Measurements from ENCODE around the gene KRTAP5-7. TPM values are rescaled to one million over a fixed set of nuclear protein-coding genes. Genes with fewer than 3 reads are reported as not detected.
"Not testable (repeated sequence)": the region's sequence is repeated elsewhere in the genome, so short reads cannot be mapped to it uniquely, and the experiment has no call there.

Gene KRTAP5-7, protein sequence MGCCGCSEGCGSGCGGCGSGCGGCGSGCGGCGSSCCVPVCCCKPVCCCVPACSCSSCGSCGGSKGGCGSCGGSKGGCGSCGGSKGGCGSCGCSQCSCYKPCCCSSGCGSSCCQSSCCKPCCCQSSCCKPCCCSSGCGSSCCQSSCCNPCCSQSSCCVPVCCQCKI
- total RNA-seq (2014; rRNA removed; shearing (Covaris generic)): not detected in 2 replicates

DNA sequence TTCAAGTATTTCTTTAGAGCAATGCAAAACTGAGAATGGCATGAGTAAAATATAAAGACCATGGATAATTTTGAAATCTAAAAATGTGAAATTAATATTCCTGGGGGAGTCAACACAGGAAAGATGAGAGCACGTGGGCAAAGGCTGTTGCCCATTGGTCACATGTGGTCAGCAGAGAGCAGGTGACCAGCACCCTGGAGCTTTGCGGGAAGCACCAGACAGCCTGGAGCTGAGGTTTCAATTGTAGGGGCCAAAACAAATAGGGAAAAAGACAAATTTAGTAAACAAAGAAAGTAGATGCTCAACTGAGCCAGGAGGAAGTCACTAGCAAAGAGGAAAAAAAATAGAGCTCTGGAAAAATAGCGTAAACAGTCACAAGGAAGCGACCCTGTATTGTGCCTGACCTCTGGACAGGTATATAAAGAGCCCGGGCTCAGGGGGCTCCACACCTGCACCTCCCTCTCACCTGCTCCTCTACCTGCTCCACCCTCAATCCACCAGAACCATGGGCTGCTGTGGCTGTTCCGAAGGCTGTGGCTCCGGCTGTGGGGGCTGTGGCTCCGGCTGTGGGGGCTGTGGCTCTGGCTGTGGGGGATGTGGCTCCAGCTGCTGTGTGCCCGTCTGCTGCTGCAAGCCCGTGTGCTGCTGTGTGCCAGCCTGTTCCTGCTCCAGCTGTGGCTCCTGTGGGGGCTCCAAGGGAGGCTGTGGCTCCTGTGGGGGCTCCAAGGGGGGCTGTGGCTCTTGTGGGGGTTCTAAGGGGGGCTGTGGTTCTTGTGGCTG lies at the start of gene KRTAP5-7:
Gene KRTAP5-7, plus strand, starts transcription at position 472 of the 780 bp plus-strand sequence. Its CDS starts 34 bp downstream, at position 506.
- not testable (repeated sequence) for DNase-seq (ENCODE audit: low spot score)

DNA sequence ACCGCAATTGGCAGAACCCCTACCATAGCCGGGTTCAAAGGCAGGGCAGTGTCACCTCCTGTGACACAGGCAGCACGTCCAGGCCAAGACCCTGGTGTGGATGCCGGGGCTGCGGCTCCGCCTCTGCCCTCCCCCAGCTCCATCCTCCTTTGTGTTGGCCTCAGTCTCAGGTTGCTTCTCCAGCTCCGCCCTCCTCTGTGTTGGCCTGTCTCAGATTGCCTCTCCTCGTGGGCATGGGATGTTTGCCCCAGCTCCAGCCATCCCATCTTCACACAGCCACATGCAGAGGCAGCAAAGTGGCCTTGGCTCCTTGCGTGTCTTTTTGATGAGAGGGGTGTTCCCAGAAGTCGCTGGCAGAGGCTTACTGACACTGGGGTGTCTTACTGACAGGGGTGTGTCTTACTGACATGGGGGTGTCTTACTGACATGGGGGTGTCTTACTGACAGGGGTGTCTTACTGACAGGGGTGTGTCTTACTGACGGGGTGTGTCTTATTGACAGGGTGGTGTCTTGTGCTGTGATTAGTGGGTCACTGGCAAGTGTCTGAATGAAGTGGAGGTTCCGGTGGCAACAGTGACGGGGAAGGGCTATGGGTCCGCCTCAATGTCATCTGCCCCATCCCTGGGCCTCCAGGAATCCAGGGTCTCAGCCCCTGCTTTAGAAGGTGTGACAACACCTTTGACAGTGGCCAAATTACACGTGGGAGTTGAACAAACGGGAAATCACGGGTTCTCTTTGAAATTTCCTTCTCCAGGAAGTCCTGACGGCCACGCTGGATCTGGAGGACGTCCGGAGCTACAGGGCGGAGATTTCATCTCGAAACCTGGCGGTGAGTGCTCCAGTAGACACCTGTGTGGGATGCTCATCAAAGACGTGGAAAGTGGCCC lies 49.2 kb upstream of the KRTAP5-7 start:
- DNase-seq (ENCODE audit: low spot score): no peak

DNA sequence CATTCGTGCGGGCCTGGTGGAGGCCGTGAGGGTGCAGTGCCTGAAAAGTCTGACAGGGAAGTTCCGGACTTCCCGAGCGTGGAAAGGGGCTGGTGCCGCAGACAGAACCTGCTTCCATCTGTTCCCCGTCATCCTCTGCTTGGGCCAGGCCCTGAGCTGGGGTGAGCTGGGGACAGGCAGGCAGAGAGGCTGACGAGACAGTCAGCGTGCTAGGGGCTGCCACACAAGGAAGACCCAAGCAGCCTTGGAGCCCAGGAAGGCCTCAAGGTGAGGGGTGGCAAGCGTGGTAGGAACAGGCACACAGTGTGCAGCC lies 48.6 kb upstream of the KRTAP5-7 start:
- no peak for DNase-seq (ENCODE audit: low spot score)

DNA sequence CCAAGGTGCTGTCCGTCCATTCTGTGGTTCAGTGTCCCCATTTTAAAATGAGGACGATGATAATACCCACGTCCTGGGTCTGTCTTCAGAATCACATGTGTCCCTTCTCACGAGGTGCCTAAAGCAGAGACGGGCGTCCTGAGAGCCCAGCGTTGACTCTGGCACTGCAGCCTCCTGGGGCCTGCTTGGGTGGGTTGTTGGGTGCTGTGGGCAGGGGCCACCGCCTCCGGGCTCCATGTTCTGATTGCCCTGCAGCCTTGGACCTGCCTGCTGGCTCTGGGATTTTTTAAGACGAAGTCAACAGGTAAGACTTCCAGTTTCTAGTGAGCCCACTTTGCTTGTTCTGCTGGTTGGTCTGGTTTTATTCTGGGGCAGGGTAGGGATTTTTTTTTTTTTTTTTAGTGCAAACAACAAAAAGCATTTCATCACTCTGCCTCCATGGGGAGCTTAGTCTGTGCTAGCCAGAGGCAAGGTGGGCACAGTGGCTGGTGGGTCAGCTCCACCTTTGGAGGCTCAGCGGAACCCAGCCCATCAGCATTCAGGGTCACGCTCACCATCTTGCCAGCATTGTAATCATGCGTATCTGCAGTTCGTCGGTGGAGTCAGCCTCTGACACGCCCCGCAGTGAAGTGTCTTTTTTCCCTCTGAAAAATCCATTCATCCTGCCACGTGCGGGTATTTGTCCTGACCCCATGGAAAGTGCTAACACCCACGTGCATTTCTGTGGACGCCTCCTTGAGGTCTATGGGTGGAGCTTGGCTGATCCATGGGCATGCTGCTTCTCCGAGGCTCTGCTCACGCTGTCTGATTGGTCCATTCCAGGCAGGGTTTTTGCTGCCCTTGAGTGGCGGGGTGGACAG lies 45.7 kb upstream of the KRTAP5-7 start:
- DNase-seq (ENCODE audit: low spot score): no peak

DNA sequence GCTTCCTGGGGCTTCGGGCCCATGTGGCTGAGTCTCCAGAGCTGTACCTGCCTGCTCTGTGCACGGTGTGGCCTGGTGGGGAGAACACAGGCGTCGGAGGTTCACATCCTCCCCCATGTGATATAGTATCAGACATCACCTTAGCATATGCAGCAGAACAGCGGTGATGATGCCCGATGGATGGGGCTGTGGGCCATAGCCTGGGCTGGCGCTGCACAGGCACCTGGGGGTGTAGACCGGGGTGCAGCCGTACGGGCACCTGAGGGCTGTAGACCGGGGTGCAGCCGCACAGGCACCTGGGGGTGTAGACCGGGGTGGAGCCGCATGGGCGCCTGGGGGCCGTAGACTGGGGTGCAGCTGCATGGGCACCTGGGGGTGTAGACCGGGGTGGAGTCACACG lies 44.9 kb upstream of the KRTAP5-7 start:
- DNase-seq (ENCODE audit: low spot score): no peak

DNA sequence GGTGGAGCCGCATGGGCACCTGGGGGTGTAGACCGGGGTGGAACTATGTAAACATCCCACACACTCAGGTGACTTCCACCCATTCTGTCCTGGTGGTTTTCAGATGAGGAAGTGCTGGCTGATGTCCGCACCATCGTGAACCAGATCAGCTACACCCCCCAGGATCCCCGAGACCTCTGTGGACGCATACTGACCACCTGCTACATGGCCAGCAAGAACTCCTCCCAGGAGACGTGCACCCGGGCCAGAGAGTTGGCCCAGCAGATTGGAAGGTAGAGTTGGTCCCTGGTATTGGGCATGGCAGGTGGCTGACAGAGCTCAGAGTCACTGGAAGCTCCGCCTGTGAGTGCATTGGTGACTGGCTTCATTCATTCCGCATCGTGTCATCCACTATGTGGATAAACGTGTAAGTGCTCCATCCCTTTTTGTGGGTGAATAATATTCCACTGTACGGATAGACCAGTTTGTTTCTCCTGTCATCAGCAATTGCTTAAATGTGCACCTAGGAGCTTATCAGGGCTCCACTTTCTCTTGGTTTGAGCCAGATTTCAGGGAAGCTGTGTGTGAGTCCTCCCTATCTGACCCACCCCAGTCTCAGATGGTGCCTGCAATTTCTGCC lies 44.2 kb upstream of the KRTAP5-7 start:
- DNase-seq (ENCODE audit: low spot score): no peak

DNA sequence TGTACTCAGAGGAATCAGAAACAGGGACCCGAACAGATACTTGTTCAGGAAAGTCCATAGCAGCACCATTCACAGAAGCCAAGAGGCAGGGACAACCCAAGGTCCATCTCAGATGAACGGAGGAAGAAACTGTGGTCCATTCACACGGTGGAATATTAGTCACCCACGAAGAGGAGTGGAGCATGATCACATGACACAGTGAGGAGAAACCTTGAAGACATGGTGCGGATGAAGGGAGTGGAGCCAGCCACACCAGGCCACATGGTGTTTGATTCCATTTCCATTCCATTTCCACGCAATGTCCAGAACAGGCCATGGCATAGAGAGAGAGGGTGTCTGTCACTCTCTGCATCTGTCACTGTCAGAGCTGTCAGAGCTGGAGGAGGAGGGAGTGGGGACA lies 43.4 kb upstream of the KRTAP5-7 start:
- DNase-seq (ENCODE audit: low spot score): no peak

DNA sequence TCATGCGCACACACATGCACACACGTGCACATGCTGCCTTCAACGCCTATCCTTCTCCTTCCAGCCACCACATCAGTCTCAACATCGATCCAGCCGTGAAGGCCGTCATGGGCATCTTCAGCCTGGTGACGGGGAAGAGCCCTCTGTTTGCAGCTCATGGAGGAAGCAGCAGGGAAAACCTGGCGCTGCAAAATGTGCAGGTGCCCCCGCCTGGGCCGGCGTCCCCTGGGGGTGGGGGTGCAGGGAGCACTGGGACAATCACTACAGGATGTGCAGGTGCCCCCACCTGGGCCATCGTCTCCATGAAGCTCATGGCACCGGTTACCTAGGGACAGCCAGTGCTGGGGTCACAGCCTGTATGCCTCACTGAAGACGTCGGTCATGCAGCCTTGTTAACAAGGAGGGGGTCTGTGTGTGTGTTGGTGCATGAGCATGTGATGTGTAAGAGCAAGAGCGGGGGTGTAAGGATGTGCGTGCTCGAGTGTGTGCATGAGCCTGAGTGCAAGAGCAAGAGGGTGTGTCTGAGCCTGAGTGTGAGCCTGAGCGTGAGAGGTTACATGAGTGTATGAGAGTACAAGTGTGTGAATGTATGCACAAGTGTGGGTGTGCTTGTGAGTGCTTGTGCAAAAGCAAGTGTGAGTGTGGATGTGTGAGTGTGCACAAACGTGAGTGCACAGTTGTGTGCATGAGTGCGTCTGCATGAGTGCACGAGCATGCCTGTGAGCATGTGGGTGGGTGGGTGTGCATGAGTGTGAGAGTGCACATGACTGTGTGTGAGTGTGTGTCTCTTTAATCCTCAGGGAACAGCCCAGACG lies 42.6 kb upstream of the KRTAP5-7 start:
- no peak for DNase-seq (ENCODE audit: low spot score)

DNA sequence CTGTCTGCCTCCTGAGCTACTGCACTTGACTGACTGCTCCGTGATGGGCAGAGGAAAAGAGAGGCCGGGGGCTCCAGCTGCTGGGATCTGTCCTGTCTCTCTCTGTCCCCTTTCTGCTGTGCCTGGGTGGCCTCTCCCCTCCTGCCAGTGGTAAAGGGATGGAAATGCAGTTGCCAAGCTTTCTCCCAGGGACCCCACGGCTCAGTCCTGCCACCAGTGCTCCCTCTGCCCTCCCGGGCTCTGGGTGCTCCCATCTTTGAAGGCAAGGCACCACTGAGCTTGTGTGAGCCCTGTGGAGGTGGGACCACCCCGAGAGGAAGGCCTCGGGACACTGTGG lies 42.0 kb upstream of the KRTAP5-7 start:
- DNase-seq (ENCODE audit: low spot score): no peak

DNA sequence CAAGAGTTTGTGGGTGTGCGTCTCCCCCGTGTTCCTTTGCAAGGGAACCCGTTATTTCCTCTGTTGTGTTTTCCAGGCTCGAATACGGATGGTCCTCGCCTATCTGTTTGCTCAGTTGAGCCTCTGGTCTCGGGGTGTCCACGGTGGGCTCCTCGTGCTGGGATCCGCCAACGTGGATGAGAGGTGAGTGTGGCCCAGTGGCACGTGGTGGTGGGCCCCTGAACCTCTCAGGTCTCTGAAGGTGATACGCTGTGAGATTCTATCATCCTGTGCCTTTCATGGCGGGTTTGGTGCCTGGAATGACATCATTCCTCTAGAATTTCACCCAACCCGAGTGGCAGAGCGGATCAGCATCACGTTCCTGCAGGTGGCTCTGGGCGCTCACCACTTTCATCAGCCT lies 41.6 kb upstream of the KRTAP5-7 start:
- no peak for DNase-seq (ENCODE audit: low spot score)

DNA sequence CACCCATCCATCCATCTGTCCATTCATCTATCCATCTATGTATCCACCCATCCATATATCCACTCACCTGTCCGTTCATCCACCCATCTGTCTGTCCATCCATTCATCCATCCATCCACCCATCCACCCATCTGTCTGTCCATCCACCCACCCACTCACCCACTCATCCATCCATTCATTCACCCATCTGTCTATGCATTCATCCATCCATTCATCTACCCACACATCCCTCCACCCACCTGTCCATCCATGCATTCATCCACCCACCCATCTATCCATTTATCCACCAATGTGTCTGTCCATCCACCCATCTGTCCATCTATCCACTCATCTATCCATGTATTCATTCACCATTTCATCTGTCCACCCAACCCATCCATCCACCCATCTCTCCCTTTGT lies 40.7 kb upstream of the KRTAP5-7 start:
- DNase-seq (ENCODE audit: low spot score): no peak

DNA sequence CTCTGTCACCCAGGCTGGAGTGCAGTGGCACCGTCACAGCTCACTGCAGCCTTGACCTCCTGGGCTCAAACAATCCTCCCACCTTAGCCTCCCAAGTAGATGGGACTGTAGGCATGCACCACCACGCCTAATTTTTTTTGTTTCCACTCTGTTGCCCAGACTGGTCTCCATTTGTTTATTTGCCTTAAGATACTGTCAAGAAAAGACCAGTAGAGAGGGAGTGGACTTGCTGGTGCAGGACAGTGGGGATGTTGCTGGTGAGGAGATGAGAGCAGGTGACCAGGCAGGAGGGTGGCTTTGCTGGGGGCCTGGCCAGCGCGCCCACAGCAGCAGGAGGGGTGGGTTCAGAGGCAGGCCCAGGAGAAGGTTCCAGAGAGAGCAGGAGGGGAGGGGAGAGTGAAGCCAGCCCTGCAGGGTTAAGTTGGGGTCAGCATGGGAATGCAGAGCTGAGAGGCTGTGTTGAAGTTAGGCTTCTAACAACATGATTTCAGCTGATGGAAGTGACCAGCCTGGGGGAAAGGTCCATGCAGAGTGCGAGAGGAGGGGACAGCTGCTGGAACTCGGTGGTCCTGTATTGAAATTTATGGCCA lies 38.3 kb upstream of the KRTAP5-7 start:
- no peak for DNase-seq (ENCODE audit: low spot score)

DNA sequence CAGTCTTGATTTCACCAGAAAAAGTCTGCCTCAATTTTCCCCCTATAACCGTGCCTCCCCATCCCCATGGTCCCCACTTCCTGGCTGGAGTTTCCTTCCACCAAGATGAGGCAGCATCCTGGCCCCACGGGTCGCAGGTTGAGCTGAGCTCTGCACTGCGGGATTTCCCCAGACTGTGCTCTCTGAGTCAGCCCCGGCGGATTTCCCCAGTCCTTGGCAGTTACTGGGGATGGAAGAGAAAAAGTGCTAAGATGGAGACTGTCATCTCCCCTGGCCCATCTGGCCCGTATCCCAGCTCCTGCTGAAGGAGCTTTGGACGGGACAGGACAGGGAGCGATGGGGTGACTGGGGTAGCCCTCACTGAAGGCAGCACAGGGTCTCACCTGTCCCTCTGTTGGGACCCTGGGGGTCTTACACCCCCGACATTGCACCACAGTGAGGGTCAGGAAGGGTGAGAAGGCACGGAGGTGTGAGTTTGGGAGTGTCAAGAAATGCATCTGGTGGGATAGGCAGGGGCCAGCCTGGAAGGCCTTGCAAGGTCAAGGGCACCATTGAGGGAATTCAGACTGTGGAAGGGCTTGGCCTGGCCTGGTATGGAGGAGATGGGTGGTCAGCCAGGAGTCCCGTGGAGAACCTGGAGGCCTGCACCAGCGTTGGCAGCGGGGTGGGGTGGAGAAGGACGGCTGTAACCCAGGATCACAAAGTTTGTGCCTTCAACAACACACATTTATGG lies 37.6 kb upstream of the KRTAP5-7 start:
- peak; percentile 89 for DNase-seq (ENCODE audit: low spot score)

DNA sequence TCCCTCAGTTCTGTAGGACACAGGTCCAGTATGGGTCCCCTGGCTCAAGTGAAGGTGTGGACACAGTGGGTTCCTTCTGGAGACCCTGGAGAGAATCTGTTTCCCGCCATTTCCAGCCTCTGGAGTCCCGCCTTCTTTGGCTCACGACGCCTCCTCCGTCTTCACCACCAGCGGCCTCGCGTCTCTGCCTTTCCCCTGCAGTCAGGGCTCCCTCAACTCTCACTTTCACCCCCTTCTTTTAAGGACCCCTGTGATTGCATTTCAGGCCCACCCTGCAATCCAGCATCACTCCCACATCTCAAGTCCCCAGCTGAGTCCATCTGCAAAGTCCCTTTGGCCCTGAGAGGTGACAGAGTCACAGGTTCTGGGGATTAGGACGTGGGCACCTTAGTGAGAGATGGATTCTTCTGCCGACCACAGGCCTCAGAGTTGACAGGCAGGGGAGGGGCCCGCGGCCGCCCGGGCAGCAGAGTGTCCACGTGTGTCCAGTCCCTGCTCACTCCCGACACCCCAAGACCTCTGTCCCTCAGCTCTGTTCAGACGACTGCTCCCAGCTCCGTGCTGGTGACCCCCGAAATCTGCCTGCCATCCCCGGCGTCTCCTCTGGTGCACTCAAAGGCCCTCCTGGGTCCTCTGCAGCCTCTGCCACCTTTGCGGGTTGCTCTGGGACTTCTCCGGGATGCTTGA lies 36.9 kb upstream of the KRTAP5-7 start:
- no peak for DNase-seq (ENCODE audit: low spot score)

DNA sequence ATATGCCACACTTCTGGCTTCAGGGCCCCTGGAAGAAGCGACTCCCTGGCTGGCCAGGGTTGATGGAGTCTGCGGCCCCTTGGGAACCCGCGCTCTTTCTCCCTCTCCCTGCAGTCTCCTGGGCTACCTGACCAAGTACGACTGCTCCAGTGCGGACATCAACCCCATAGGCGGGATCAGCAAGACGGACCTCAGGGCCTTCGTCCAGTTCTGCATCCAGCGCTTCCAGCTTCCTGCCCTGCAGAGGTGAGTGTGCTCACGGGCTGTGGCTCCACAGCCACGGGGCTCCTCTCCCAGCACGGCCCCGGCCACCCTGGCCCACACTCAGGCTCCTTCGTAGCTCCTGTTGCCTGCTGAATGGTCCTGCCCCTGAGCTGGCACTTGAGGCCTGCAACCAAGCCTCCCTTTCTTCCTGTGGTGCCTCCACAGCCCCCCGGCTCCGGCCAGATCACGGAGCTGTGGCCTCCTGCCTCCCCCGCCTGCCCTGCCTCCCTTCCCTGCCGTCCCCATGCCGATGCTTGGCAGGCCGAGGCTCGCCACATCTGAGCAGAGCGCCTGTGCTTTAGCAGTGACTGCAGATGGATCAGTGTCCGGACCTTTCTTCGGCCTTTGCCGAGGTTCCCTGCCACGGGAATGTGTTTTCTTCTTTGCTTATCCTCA lies 36.2 kb upstream of the KRTAP5-7 start:
- DNase-seq (ENCODE audit: low spot score): no peak

DNA sequence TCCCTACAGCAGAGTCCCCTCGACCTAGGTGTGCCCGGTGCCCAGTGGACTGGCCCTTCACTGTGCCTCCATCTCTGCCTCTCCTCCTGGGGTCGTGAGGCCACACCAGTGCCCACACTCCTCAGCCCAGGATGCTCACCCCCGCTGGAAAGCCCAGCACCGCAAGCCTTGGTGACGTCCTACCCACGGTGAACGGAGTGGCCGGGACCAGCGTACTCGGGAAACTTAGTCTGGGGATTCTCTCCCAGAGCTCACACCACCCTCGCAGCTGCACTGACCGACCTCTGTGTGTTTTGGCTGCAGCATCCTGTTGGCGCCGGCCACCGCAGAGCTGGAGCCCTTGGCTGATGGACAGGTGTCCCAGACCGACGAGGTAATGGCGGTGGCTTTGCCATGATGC lies 35.5 kb upstream of the KRTAP5-7 start:
- no peak for DNase-seq (ENCODE audit: low spot score)

DNA sequence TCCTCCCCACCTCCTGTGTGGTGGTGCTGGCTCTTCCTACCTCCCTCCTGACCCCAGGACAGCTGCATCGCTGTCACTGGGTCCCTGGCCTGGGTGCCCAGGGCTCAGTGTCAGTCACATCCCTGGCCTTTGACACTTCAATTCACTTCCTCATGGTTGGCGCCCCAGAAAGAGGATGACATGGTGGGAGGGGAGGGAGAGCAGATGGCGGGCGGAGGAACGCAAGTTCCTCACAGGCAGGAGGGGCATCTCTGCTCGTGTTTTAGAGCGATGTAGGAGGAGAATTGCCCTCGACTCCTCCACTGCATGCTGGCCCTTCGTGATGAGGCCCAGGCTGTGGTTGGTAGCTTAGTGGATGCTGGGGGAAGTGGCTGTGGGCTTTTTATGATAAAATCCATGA lies 35.1 kb upstream of the KRTAP5-7 start:
- DNase-seq (ENCODE audit: low spot score): no peak

Data from A172 (cell line).